ENCODE measurements around the gene ABCB6. TPM values are rescaled to one million over a fixed set of nuclear protein-coding genes. Genes with fewer than 3 reads are reported as not detected.

The ABCB6 gene
- total RNA-seq, 1 donor from 2014 or later, result 11.4 TPM

GRCh38 chr2:219252900-219253752 lies 34.4 kb upstream of the ABCB6 start, which contains the start of gene TUBA4B:
TSS of gene TUBA4B (plus strand) at chr2:219253243. CDS start at chr2:219253408, 165 bp downstream.
- Mint-ChIP-seq H3K27ac (ENCODE audit: unreplicated experiment) (peak within 1 kb of the TSS; percentile 30), H3K9me3 (ENCODE audit: unreplicated experiment) (no peaks in the 10 kb centered on the region), H3K4me1 (ENCODE audit: unreplicated experiment) (peaks cover 18% of the 10 kb centered on the region), H3K4me3 (ENCODE audit: unreplicated experiment) (peak within 1 kb of the TSS; percentile 76), H3K27me3 (ENCODE audit: unreplicated experiment) (peaks cover 15% of the 10 kb centered on the region), H3K36me3 (ENCODE audit: low read depth, unreplicated experiment) (peaks cover 18% of the 10 kb centered on the region)
- TF ChIP-seq, protein P1, sequence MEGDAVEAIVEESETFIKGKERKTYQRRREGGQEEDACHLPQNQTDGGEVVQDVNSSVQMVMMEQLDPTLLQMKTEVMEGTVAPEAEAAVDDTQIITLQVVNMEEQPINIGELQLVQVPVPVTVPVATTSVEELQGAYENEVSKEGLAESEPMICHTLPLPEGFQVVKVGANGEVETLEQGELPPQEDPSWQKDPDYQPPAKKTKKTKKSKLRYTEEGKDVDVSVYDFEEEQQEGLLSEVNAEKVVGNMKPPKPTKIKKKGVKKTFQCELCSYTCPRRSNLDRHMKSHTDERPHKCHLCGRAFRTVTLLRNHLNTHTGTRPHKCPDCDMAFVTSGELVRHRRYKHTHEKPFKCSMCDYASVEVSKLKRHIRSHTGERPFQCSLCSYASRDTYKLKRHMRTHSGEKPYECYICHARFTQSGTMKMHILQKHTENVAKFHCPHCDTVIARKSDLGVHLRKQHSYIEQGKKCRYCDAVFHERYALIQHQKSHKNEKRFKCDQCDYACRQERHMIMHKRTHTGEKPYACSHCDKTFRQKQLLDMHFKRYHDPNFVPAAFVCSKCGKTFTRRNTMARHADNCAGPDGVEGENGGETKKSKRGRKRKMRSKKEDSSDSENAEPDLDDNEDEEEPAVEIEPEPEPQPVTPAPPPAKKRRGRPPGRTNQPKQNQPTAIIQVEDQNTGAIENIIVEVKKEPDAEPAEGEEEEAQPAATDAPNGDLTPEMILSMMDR (IDR thresholded peaks at IDR 0.05; ENCODE audit: unreplicated experiment), result no peak
- peak; percentile 31 for DNase-seq (ENCODE audit: low spot score)

GRCh38 chr2:219252570-219252899 lies 33.8 kb upstream of the ABCB6 start:
- H3K27me3 Mint-ChIP-seq (ENCODE audit: unreplicated experiment), result peaks cover 15% of the 10 kb centered on the region
- no peak for DNase-seq (ENCODE audit: low spot score)
- H3K4me1 Mint-ChIP-seq (ENCODE audit: unreplicated experiment), result peaks cover 18% of the 10 kb centered on the region
- peaks cover 18% of the 10 kb centered on the region for H3K36me3 Mint-ChIP-seq (ENCODE audit: low read depth, unreplicated experiment)
- TF ChIP-seq, protein P1 (IDR thresholded peaks at IDR 0.05; ENCODE audit: unreplicated experiment), result no peak
- peak overlapping the region; percentile 30 for H3K27ac Mint-ChIP-seq (ENCODE audit: unreplicated experiment)
- peak overlapping the region; percentile 62 for H3K4me3 Mint-ChIP-seq (ENCODE audit: unreplicated experiment)
- no peaks in the 10 kb centered on the region for H3K9me3 Mint-ChIP-seq (ENCODE audit: unreplicated experiment)

DNA sequence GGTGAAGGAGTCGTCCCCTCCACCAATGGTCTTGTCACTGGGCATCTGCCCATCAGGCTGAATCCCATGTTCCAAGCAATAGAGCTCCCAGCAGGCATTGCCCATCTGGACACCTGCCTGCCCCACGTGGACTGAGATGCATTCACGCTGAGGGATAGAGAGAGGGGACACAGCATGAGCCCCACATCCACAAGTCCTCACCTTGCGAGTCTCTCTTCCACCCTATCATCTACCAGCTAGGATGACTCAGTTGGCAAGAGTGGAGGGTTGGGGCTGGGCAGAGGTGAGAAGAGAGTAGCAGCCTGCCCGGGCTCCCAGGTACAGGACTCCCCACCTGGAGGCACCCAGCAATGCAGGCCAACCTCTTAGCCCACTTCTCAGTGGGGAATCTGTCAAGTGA lies 33.3 kb upstream of the ABCB6 start:
- Mint-ChIP-seq H3K36me3 (ENCODE audit: low read depth, unreplicated experiment) (peaks cover 18% of the 10 kb centered on the region), H3K4me1 (ENCODE audit: unreplicated experiment) (peaks cover 18% of the 10 kb centered on the region), H3K4me3 (ENCODE audit: unreplicated experiment) (peak overlapping the region; percentile 62), H3K27me3 (ENCODE audit: unreplicated experiment) (peaks cover 14% of the 10 kb centered on the region), H3K9me3 (ENCODE audit: unreplicated experiment) (no peaks in the 10 kb centered on the region), H3K27ac (ENCODE audit: unreplicated experiment) (no peak overlapping the region)
- TF ChIP-seq, protein P1 (IDR thresholded peaks at IDR 0.05; ENCODE audit: unreplicated experiment), result no peak
- no peak for DNase-seq (ENCODE audit: low spot score)

- Mint-ChIP-seq H3K36me3 (ENCODE audit: low read depth, unreplicated experiment) (peaks cover 18% of the 10 kb centered on the region), H3K4me3 (ENCODE audit: unreplicated experiment) (peak overlapping the region; percentile 37), H3K4me1 (ENCODE audit: unreplicated experiment) (peaks cover 22% of the 10 kb centered on the region), H3K9me3 (ENCODE audit: unreplicated experiment) (no peaks in the 10 kb centered on the region), H3K27me3 (ENCODE audit: unreplicated experiment) (peaks cover 17% of the 10 kb centered on the region), H3K27ac (ENCODE audit: unreplicated experiment) (no peak overlapping the region)
- no peak for DNase-seq (ENCODE audit: low spot score)
- TF ChIP-seq, protein P1 (IDR thresholded peaks at IDR 0.05; ENCODE audit: unreplicated experiment), result no peak
These were observed 32.9 kb upstream of the ABCB6 start for GRCh38 chr2:219251656-219252055.
